Liver (tissue), 9 donors: ENCODE results near the gene GRAMD4. TPM values are rescaled to one million over a fixed set of nuclear protein-coding genes. Genes with fewer than 3 reads are reported as not detected.

Experiments used
- DNase-seq: peaks from one replicate; pipeline ENCODE4 v3.0.0-alpha.2; 2017; ENCODE audit warnings: low spot score
- H3K27ac ChIP-seq, 2 donors: one replicate each; pipeline ENCODE4 v1.7.0; 2013; ENCODE audit warnings: inconsistent platforms in 2 of 2, low read length in 2 of 2, control low read depth in 1 of 2, low read depth in 1 of 2, mild to moderate bottlenecking in 1 of 2
- H3K27me3 ChIP-seq, 4 donors: one replicate each; pipeline versions ENCODE4 v1.6.1 to v1.7.0; 2013; ENCODE audit warnings: low read length in 3 of 4, inconsistent platforms in 1 of 4, mild to moderate bottlenecking in 1 of 4, moderate library complexity in 1 of 4; ENCODE audit not compliant: control insufficient read depth in 4 of 4, insufficient read depth in 4 of 4
- H3K36me3 ChIP-seq, 4 donors: one replicate each; pipeline versions ENCODE4 v1.6.1 to v1.7.0; 2013; ENCODE audit warnings: low read length in 3 of 4, mild to moderate bottlenecking in 3 of 4, low read depth in 1 of 4, moderate library complexity in 1 of 4; ENCODE audit not compliant: control insufficient read depth in 4 of 4, insufficient read depth in 3 of 4
- H3K4me1 ChIP-seq, 4 donors: one replicate each; pipeline versions ENCODE4 v1.6.1 to v1.7.0; 2013; ENCODE audit warnings: low read length in 3 of 4, mild to moderate bottlenecking in 3 of 4, moderate library complexity in 1 of 4; ENCODE audit not compliant: control insufficient read depth in 4 of 4, insufficient read depth in 4 of 4
- H3K4me3 ChIP-seq, 3 donors: one replicate each; pipeline versions ENCODE4 v1.6.1 to v1.7.0; 2013; ENCODE audit warnings: low read length in 3 of 3, control low read depth in 1 of 3, low read depth in 1 of 3, mild to moderate bottlenecking in 1 of 3
- H3K9ac ChIP-seq, 2 donors: one replicate each; pipeline ENCODE4 v1.7.0; 2013; ENCODE audit warnings: low read length in 2 of 2, mild to moderate bottlenecking in 2 of 2, moderate library complexity in 2 of 2, control low read depth in 1 of 2, low read depth in 1 of 2
- H3K9me3 ChIP-seq, 4 donors: one replicate each; pipeline versions ENCODE4 v1.6.1 to v1.7.0; 2013; ENCODE audit warnings: low read length in 3 of 4; ENCODE audit not compliant: control insufficient read depth in 4 of 4
- CTCF ChIP-seq: fragments of 150-350 bp; IDR thresholded peaks from 2 replicates; pipeline ENCODE4 v1.5.1; 2017; ENCODE audit warnings: improper control_type of control experiment, low read depth, low read length; ENCODE audit not compliant: missing input control
- EGR1 ChIP-seq, 2 donors: IDR thresholded peaks; 2 replicates each; pipeline ENCODE4 v1.6.1; 2016 to 2018; ENCODE audit warnings: antibody characterized with exemption in 2 of 2, low read depth in 2 of 2
- FOXA1 ChIP-seq: IDR thresholded peaks from 2 replicates; pipeline ENCODE4 v1.6.1; 2016; ENCODE audit warnings: antibody characterized with exemption
- GABPA ChIP-seq, 2 donors: IDR thresholded peaks in 1 of 2; conservative IDR thresholded peaks in 1 of 2; 2 replicates each; pipeline ENCODE4 v1.6.1; 2016; ENCODE audit warnings: antibody characterized with exemption in 2 of 2, mild to moderate bottlenecking in 1 of 2, moderate library complexity in 1 of 2
- HNF4A ChIP-seq, 2 donors: conservative IDR thresholded peaks; 2 replicates each; pipeline ENCODE4 v1.6.1; 2016; ENCODE audit warnings: antibody characterized with exemption in 2 of 2, mild to moderate bottlenecking in 2 of 2
- HNF4G ChIP-seq: IDR thresholded peaks from 2 replicates; pipeline ENCODE4 v1.6.1; 2016; ENCODE audit warnings: antibody characterized with exemption
- MAX ChIP-seq: IDR thresholded peaks from 2 replicates; pipeline ENCODE4 v1.6.1; 2016; ENCODE audit warnings: antibody characterized with exemption
- NR2F2 ChIP-seq: IDR thresholded peaks from 2 replicates; pipeline ENCODE4 v1.6.1; 2016; ENCODE audit warnings: antibody characterized with exemption
- RAD21 ChIP-seq, 2 donors: IDR thresholded peaks; 2 replicates each; pipeline ENCODE4 v1.6.1; 2016; ENCODE audit warnings: antibody characterized with exemption in 2 of 2, mild to moderate bottlenecking in 2 of 2
- REST ChIP-seq: IDR thresholded peaks from 2 replicates; pipeline ENCODE4 v1.6.1; 2016; ENCODE audit warnings: antibody characterized with exemption, mild to moderate bottlenecking
- RXRA ChIP-seq, 2 donors: IDR thresholded peaks; 2 replicates each; pipeline ENCODE4 v1.6.1; 2017 to 2018; ENCODE audit warnings: antibody characterized with exemption in 2 of 2, mild to moderate bottlenecking in 1 of 2
- TAF1 ChIP-seq: conservative IDR thresholded peaks from 2 replicates; pipeline ENCODE4 v1.6.1; 2016; ENCODE audit warnings: antibody characterized with exemption, mild to moderate bottlenecking
- ZBTB33 ChIP-seq: IDR thresholded peaks from 2 replicates; pipeline ENCODE4 v1.6.1; 2016; ENCODE audit warnings: antibody characterized with exemption
- WGBS: extraction: QIAGEN DNeasy Blood & Tissue Kit; methylation state at CpG from one replicate; pipeline ENCODE4 v1.1.7; 2013; 5-methylcytosine and 5-hydroxymethylcytosine counted together
- polyA plus RNA-seq, 2 donors: library from polyadenylated mRNA; stranded (reverse) in 1 of 2; unstranded in 1 of 2; fragments of 200-250 nt in 1 of 2; fragments of >200 nt in 1 of 2; fragmentation: Nextera tagmentation in 1 of 2; extraction: Ambion mirVana in 1 of 2; gene quantifications; one replicate each; pipeline versions ENCODE4 v1.2.1 to v1.2.3, GENCODE V29; 2013 to 2015
- total RNA-seq, 2 donors: library from RNA; depleted of rRNA; stranded (reverse); fragments of >200 nt; gene quantifications; one replicate each; pipeline ENCODE4 v1.2.3, GENCODE V29; 2014
- donor health status: healthy.
- donor health status: healthy.
- donor health status: healthy.
- donor health status: healthy.
- donor health status: healthy.

GRAMD4 gene
- total and polyA plus RNA-seq, 4 donors: 2.7 to 53.5 (median 21.6) TPM

GRCh38 chr22:46625843-46626349 lies 5.7 kb downstream of the GRAMD4 start:
- DNase-seq: no peak
- H3K27me3 ChIP-seq: no peaks in the 10 kb centered on the region
- 88% methylated on average over 21 of the region's 21 CpGs for WGBS
- H3K4me1 ChIP-seq: no peaks in the 10 kb centered on the region
- no peak for TF ChIP-seq TAF1
- no peak for TF ChIP-seq HNF4G
- no peak for TF ChIP-seq RAD21 (IDR thresholded peaks at IDR 0.05)
- no peak for TF ChIP-seq ZBTB33
- no peak for TF ChIP-seq MAX
- TF ChIP-seq REST: no peak
- no peak for TF ChIP-seq EGR1 (IDR thresholded peaks at IDR 0.05; ENCODE audit: low read depth in 2 of 2)
- TF ChIP-seq GABPA (IDR thresholded peaks at IDR 0.05 in 1 of 2, conservative IDR thresholded peaks at IDR 0.05 in 1 of 2): no peak
- TF ChIP-seq HNF4A (conservative IDR thresholded peaks at IDR 0.05): no peak
- H3K9me3 ChIP-seq: no peaks in the 10 kb centered on the region
- H3K4me3 ChIP-seq: no peak overlapping the region
- no peak overlapping the region for H3K9ac ChIP-seq
- no peak overlapping the region for H3K27ac ChIP-seq
- no peaks in the 10 kb centered on the region for H3K36me3 ChIP-seq

GRCh38 chr22:46626356-46626755 lies 6.2 kb downstream of the GRAMD4 start:
- no peak overlapping the region for H3K9ac ChIP-seq

More at GRCh38 chr22:46626356-46626755, 6.2 kb downstream of the GRAMD4 start:
- Histone ChIP-seq H3K27ac (no peak overlapping the region), H3K27me3 (no peaks in the 10 kb centered on the region), H3K4me3 (no peak overlapping the region), H3K9me3 (no peaks in the 10 kb centered on the region), H3K4me1 (no peaks in the 10 kb centered on the region), H3K36me3 (no peaks in the 10 kb centered on the region)
- WGBS: 97% methylated on average over 23 of the region's 23 CpGs
- TF ChIP-seq NR2F2 (no peak), FOXA1 (no peak), RAD21 (IDR thresholded peaks at IDR 0.05) (no peak), HNF4A (conservative IDR thresholded peaks at IDR 0.05) (no peak), CTCF (no peak), RXRA (IDR thresholded peaks at IDR 0.05) (no peak), MAX (no peak)
- no peak for DNase-seq
